NT2/D1 (cell line): ENCODE results near the gene NELL1.

Experiments
- DNase-seq: peaks from one replicate; pipeline ENCODE4 v3.0.0-alpha.2; 2011; ENCODE audit warnings: low read depth, low spot score
- H3K27me3 ChIP-seq: 2 replicates; pipeline ENCODE4 v1.6.0; 2011; ENCODE audit warnings: mild to moderate bottlenecking; ENCODE audit not compliant: insufficient read length, insufficient read depth
- H3K36me3 ChIP-seq: 2 replicates; pipeline ENCODE4 v1.6.1; 2011; ENCODE audit warnings: mild to moderate bottlenecking, low read length, mixed read lengths; ENCODE audit not compliant: insufficient read depth, insufficient read length
- H3K4me1 ChIP-seq: 2 replicates; pipeline ENCODE4 v1.5.1; 2011; ENCODE audit not compliant: insufficient read depth, insufficient read length
- H3K4me3 ChIP-seq: 2 replicates; pipeline ENCODE4 v1.5.1; 2011; ENCODE audit warnings: low read depth; ENCODE audit not compliant: insufficient read length
- H3K9ac ChIP-seq: 2 replicates; pipeline ENCODE4 v1.6.0; 2011; ENCODE audit warnings: low read depth; ENCODE audit not compliant: insufficient read length
- H3K9me3 ChIP-seq: 2 replicates; pipeline ENCODE4 v1.5.1; 2011; ENCODE audit warnings: mild to moderate bottlenecking, low read length; ENCODE audit not compliant: insufficient read depth
- SUZ12 ChIP-seq: IDR thresholded peaks from 2 replicates; pipeline ENCODE4 v1.6.1; 2011; ENCODE audit not compliant: insufficient read length, insufficient read depth; ENCODE audit errors: extremely low read depth
- YY1 ChIP-seq: IDR thresholded peaks from 2 replicates; pipeline ENCODE4 v1.6.1; 2011; ENCODE audit not compliant: insufficient read length, insufficient read depth
- ZNF274 ChIP-seq: IDR thresholded peaks from 2 replicates; pipeline ENCODE4 v1.6.1; 2011; ENCODE audit warnings: mild to moderate bottlenecking, low read depth, low read length

Gene NELL1

DNA sequence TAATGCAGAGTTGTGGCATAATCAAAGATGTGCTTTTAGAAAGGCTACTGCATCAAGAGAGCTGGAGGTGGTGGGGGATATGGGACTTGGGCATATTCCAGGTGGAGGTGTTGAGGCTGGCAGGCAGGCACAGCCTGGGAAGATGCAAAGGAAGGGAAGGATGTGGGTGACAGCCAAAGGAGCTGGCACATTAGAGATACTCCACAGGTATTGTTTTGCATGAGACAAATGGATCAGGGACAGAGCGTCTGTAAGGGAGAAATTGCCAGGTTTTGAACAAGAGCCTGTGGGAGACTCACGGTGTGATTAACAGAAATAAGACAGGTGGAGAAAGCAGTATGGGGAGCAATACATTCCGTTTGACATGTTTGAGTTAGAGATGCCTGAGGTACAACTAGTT lies 263.7 kb downstream of the NELL1 start:
- DNase-seq: no peak

DNA sequence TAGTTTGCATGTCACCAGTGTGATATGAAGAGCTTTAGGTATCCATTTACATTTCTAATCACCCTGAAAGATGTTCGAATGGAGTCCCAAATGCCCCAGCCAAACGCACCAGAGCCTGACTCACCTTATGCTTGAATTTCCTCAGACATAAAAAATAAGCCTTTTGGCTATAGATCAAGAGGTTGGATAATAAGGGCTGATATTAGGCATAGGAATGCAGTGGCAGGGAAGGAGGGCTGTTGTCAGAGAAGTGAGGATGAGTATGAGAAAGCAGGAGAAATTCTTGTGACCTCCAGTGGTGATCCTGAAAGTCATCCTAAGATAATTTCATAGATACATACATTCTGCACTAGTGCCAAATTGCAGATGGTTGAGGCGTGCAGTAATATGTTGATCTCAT lies 264.6 kb downstream of the NELL1 start:
- H3K36me3 ChIP-seq: no peaks in the 10 kb centered on the region
- no peaks in the 10 kb centered on the region for H3K9me3 ChIP-seq
- TF ChIP-seq SUZ12 (no peak), ZNF274 (no peak), YY1 (no peak)
- H3K27me3 ChIP-seq: no peaks in the 10 kb centered on the region
- no peaks in the 10 kb centered on the region for H3K4me1 ChIP-seq
- DNase-seq: no peak
- H3K4me3 ChIP-seq: no peak overlapping the region
- H3K9ac ChIP-seq: no peak overlapping the region

More for the DNA sequence above, 263.7 kb downstream of the NELL1 start:
- TF ChIP-seq YY1: no peak
- TF ChIP-seq ZNF274: no peak
- TF ChIP-seq SUZ12: no peak
- Histone ChIP-seq H3K4me3 (no peak overlapping the region), H3K27me3 (no peaks in the 10 kb centered on the region), H3K36me3 (no peaks in the 10 kb centered on the region), H3K4me1 (no peaks in the 10 kb centered on the region), H3K9me3 (no peaks in the 10 kb centered on the region), H3K9ac (no peak overlapping the region)

DNA sequence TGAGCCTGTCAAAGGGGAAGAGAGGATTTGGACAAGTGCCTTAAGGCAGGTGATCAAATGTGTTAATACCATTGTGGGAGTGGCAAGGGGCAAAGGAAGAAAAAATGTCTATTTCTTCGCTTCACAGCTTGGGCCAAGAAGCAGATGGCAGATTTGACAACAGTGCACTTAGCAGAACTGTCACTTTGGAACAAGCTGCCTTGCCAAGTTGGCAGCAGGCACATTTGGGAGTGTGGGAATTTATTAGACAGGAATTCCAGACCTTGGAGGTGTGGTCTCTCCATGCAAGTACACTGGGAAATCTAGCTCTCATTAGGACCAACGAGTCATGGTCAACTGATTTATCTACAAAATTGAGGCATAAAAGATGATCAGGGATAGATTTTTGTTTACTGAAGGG lies 265.1 kb downstream of the NELL1 start:
- no peak overlapping the region for H3K4me3 ChIP-seq
- H3K9me3 ChIP-seq: no peaks in the 10 kb centered on the region
- H3K27me3 ChIP-seq: no peaks in the 10 kb centered on the region
- no peaks in the 10 kb centered on the region for H3K36me3 ChIP-seq
- TF ChIP-seq SUZ12: no peak
- TF ChIP-seq ZNF274: no peak
- TF ChIP-seq YY1: no peak
- H3K4me1 ChIP-seq: no peaks in the 10 kb centered on the region
- DNase-seq: no peak
- H3K9ac ChIP-seq: no peak overlapping the region

DNA sequence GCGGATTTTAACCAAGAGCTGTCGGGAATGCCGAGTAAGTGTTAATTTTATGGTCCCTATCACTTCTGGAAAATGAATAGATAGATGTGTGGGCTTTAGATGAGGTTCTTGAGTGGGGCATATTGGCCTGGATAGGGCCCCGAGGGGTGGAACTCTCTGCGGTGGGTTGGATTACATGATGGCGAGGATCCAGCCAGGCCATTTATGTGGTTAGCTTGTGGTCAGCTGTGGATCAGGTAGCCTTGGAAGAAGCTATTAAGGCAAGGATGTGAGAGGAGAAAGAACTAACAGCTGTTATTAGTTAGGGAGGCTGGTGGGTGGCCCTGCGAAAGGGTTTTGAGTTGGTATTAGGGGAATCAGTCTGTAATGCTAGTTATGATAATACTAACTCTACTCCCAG lies 268.4 kb downstream of the NELL1 start:
- no peak for DNase-seq

DNA sequence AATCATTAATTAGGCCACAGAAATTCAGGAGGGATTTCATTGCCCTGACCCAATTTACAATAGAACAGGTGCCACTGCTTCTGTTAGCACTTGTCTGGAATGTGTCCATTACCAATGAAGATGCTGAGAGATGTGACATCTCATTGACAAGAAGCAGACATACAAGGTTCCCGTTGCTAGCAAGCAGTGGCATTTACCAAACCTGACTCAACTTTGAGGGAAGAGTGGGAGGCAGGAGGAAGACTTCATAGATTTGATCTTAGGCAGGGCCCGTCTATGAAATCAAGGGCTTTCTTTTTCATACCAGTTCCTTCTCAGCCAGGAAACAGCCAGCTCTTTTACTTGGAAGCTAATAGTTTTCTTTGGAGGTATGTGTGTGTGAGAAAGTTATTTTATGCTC lies 280.2 kb downstream of the NELL1 start:
- Histone ChIP-seq H3K36me3 (no peaks in the 10 kb centered on the region), H3K9ac (no peak overlapping the region), H3K4me3 (no peak overlapping the region), H3K27me3 (no peaks in the 10 kb centered on the region), H3K4me1 (no peaks in the 10 kb centered on the region), H3K9me3 (no peaks in the 10 kb centered on the region)
- TF ChIP-seq SUZ12 (no peak), ZNF274 (no peak), YY1 (no peak)
- DNase-seq: no peak

More for the DNA sequence above, 268.4 kb downstream of the NELL1 start:
- no peaks in the 10 kb centered on the region for H3K9me3 ChIP-seq
- no peaks in the 10 kb centered on the region for H3K36me3 ChIP-seq
- H3K4me1 ChIP-seq: no peaks in the 10 kb centered on the region
- no peak overlapping the region for H3K9ac ChIP-seq
- H3K4me3 ChIP-seq: no peak overlapping the region
- H3K27me3 ChIP-seq: no peaks in the 10 kb centered on the region
- no peak for TF ChIP-seq SUZ12
- no peak for TF ChIP-seq ZNF274
- no peak for TF ChIP-seq YY1

DNA sequence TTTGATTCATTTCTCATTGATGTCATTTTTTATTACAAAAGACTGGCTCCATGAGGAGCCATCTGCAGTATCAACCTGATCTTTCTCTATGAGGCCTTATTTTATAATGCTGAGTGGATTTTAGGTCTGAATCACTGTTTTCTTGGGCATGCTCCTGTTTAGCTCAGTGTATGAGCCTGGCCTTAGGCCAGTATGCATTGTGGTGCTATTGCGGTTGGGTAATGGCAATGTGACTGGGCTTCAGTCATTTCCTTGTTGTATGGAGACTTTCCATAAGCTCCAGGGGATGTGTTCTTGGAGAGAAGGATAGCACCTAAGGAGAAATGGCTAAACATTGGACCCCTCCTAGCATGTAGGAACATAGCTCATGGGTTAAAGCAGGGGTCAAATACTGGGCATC lies 293.2 kb downstream of the NELL1 start:
- DNase-seq: no peak
- no peaks in the 10 kb centered on the region for H3K36me3 ChIP-seq
- no peaks in the 10 kb centered on the region for H3K4me1 ChIP-seq

DNA sequence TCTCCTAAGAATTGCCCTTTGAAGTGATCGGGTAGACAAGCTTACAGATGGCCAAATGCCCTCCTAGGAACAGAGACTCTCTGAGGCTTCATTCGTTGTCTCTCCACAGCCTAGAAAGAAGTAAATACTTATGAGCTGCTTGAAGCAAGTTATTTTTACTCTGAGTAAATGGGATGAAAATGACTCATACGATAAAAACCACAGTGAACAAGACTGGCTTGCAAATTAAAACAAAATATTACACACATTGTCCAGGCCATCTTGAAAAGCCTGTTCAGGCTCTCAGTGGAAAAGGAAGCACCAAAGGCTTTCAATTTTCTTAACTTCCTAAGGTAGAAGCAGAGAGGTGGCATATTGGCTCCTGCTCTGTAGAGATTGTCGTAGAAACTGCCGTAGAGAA lies 294.2 kb downstream of the NELL1 start:
- Histone ChIP-seq H3K4me1 (no peaks in the 10 kb centered on the region), H3K4me3 (no peak overlapping the region), H3K9me3 (no peaks in the 10 kb centered on the region), H3K36me3 (no peaks in the 10 kb centered on the region), H3K27me3 (no peaks in the 10 kb centered on the region), H3K9ac (no peak overlapping the region)
- no peak for TF ChIP-seq YY1
- TF ChIP-seq SUZ12: no peak
- TF ChIP-seq ZNF274: no peak
- no peak for DNase-seq

More for the DNA sequence above, 293.2 kb downstream of the NELL1 start:
- Histone ChIP-seq H3K27me3 (no peaks in the 10 kb centered on the region), H3K4me3 (no peak overlapping the region), H3K9me3 (no peaks in the 10 kb centered on the region), H3K9ac (no peak overlapping the region)
- TF ChIP-seq SUZ12 (no peak), YY1 (no peak), ZNF274 (no peak)

DNA sequence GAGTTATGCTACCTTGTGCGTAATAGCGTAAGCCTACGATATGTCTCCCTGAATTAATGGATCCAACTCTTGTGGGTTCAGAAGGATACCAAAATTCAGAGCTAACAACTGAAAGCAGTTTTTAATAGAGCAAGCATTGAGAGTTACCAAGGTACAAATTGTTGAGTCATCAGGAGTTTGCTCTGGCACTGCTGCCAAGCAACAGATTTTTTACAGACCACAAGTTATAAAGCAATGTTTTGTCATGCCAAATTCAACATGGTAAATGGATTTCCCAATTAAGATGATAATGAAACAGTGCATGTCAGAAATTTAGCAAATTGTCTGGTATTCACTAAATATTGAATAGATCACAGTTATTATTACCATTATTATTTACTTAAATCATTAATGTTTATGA lies 295.6 kb downstream of the NELL1 start:
- Histone ChIP-seq H3K9me3 (no peaks in the 10 kb centered on the region), H3K4me1 (no peaks in the 10 kb centered on the region), H3K9ac (no peak overlapping the region), H3K4me3 (no peak overlapping the region), H3K27me3 (no peaks in the 10 kb centered on the region), H3K36me3 (no peaks in the 10 kb centered on the region)
- DNase-seq: no peak
- TF ChIP-seq SUZ12 (no peak), YY1 (no peak), ZNF274 (no peak)
